Activated CD8-positive, alpha-beta memory T cell treated with anti-CD3 and anti-CD28 coated beads for 48 hours (primary cell): ENCODE results near the gene ELN.
"Not testable (repeated sequence)": the region's sequence is repeated elsewhere in the genome, so short reads cannot be mapped to it uniquely, and the experiment has no call there.

ENCODE experiments used
- DNase-seq, 3 experiments: peaks; one replicate each; pipeline ENCODE4 v3.0.0-alpha.2; 2020; ENCODE audit warnings: low read depth in 2 of 3, low spot score in 2 of 3

ELN gene

GRCh38 chr7:74040791-74041520 is 13.0 kb downstream of the ELN start:
- no peak for DNase-seq

- no peak for DNase-seq
These were observed 15.0 kb downstream of the ELN start for GRCh38 chr7:74042746-74043522.

- DNase-seq: no peak
These were observed 15.6 kb downstream of the ELN start for GRCh38 chr7:74043523-74043951.

- DNase-seq: no peak
These were observed 16.7 kb downstream of the ELN start for GRCh38 chr7:74044366-74045350.

- DNase-seq: not testable (repeated sequence)
These were observed 18.6 kb downstream of the ELN start for GRCh38 chr7:74046581-74046980.

DNA sequence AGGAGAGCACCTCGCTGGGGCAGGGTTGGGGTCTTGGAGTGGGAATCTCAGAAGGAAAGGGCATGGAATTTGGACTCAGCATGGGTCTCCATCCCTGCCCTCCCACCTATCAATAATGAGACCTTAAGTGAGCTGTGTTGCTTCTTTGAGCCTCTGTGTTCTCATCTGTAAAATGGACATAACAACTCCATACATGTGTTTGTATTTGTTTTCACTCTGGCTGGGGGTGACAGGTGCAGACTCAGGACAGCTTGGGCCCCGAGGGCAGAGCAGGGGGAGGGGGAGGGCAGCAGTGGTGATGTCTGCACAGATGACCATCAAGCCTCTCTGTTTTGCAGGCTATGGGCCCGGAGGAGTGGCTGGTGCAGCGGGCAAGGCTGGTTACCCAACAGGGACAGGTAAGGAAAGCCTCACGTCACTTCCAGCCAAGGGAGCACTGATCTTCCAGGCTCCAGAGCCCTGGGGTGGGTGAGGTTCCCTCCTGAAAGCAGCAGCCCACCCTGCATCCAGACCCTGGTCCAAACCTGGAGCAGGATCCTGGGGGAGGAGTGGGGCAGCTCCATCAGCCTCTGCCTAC is 19.9 kb downstream of the ELN start:
- no peak for DNase-seq

GRCh38 chr7:74048999-74049599 is 21.1 kb downstream of the ELN start:
- no peak for DNase-seq

GRCh38 chr7:74049997-74050798 is 22.2 kb downstream of the ELN start:
- no peak for DNase-seq

- DNase-seq: no peak
These were observed 23.2 kb downstream of the ELN start for GRCh38 chr7:74051193-74051592.

GRCh38 chr7:74051629-74052410 is 23.8 kb downstream of the ELN start:
- no peak for DNase-seq

DNA sequence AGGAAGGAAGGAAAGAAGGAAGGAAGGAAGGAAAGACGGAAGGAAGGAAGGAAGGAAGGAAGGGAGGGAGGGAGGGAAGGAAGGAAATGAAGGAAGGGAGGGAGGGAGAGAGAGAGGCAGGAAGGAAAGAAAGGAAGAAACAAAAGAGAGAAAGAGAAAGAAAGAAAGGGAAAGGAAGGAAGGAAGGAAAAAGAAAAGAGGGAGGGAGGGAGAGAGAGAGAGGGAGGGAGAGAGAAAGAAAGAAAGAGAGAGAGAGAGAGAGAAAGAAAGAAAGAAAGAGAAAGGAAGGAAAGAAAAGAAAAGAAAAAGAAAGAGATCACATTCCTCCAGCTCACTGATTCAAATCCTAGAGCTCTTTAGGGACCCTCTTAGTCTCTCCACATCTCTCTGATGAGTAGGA is 24.7 kb downstream of the ELN start:
- DNase-seq: no peak

GRCh38 chr7:74053589-74054186 is 25.7 kb downstream of the ELN start:
- no peak for DNase-seq

GRCh38 chr7:74056096-74056915 is 28.3 kb downstream of the ELN start:
- no peak for DNase-seq

- no peak for DNase-seq
These were observed 29.4 kb downstream of the ELN start for GRCh38 chr7:74057216-74057925.

- DNase-seq: no peak
These were observed 30.0 kb downstream of the ELN start for GRCh38 chr7:74057987-74058386.

- no peak for DNase-seq
These were observed 30.5 kb downstream of the ELN start for GRCh38 chr7:74058486-74058885.

DNA sequence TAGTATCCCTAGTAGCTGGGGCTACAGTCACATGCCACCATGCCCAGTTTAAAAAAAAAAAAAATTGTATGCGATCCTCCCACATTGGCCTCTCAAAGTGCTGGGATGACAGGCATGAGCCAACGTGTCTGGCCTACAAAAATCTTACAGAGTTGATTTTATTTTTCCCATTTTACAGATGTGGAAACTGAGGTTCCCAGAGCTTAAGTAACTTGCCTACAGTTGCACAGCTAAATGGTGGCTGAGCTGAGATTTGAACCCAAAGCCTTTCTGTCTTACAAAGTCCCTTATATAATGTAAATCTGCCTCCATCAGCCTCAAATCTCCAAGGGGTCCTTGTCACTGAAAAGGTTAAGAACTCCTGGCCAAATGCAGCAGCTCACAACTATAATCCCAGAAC is 31.1 kb downstream of the ELN start:
- DNase-seq: no peak
